SK-N-SH (cell line): ENCODE data around the gene RPL7A.

Experiments used
- MXI1 ChIP-seq: IDR thresholded peaks from 2 replicates; pipeline ENCODE4 v1.6.1; 2012; ENCODE audit warnings: mild to moderate bottlenecking, low read depth, low read length, improper control_type of control experiment
- USF2 ChIP-seq: fragments of 150-350 bp; IDR thresholded peaks from 2 replicates; pipeline ENCODE4 v1.6.1; 2017; ENCODE audit warnings: antibody characterized with exemption, low read length, low read depth, borderline replicate concordance
- TF ChIP-seq, protein P1 (sequence below): fragments of 200-600 bp; sonication (generic); IDR thresholded peaks from 2 replicates; pipeline ENCODE4 v1.6.1; 2017; ENCODE audit warnings: antibody characterized with exemption, mild to moderate bottlenecking, moderate library complexity
- TF ChIP-seq, protein P2 (sequence below): IDR thresholded peaks from 2 replicates; pipeline ENCODE4 v1.4.0; 2012; ENCODE audit warnings: low read depth, borderline replicate concordance

DNA sequence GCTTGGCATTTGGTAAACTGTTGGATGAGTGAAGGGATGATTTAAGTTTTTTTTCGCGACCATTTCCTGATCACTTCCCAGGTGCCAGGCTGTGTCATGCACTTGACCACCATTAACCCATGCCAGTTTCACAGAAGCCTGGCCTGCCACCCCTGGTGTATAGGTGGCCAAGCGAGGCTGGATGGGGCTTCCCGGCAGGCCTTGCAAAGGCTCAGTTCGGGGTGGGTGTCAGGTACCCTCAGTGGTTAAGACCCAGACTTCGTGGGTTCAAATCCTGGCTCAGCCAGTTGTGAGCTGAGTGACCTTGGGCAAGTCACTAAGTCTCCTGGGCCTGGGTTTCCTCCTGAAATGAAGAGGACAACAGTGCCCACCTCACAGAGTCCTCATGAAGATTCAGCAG, 2.4 kb upstream of the RPL7A start:
- TF ChIP-seq, protein P1, sequence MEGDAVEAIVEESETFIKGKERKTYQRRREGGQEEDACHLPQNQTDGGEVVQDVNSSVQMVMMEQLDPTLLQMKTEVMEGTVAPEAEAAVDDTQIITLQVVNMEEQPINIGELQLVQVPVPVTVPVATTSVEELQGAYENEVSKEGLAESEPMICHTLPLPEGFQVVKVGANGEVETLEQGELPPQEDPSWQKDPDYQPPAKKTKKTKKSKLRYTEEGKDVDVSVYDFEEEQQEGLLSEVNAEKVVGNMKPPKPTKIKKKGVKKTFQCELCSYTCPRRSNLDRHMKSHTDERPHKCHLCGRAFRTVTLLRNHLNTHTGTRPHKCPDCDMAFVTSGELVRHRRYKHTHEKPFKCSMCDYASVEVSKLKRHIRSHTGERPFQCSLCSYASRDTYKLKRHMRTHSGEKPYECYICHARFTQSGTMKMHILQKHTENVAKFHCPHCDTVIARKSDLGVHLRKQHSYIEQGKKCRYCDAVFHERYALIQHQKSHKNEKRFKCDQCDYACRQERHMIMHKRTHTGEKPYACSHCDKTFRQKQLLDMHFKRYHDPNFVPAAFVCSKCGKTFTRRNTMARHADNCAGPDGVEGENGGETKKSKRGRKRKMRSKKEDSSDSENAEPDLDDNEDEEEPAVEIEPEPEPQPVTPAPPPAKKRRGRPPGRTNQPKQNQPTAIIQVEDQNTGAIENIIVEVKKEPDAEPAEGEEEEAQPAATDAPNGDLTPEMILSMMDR = no peak
- TF ChIP-seq, protein P2, sequence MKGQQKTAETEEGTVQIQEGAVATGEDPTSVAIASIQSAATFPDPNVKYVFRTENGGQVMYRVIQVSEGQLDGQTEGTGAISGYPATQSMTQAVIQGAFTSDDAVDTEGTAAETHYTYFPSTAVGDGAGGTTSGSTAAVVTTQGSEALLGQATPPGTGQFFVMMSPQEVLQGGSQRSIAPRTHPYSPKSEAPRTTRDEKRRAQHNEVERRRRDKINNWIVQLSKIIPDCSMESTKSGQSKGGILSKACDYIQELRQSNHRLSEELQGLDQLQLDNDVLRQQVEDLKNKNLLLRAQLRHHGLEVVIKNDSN = no peak
- TF ChIP-seq USF2 = no peak
- no peak for TF ChIP-seq MXI1
